ENCODE measurements around the gene INPP5D.
"Not testable (repeated sequence)": the region's sequence is repeated elsewhere in the genome, so short reads cannot be mapped to it uniquely, and the experiment has no call there.

The INPP5D gene

DNA sequence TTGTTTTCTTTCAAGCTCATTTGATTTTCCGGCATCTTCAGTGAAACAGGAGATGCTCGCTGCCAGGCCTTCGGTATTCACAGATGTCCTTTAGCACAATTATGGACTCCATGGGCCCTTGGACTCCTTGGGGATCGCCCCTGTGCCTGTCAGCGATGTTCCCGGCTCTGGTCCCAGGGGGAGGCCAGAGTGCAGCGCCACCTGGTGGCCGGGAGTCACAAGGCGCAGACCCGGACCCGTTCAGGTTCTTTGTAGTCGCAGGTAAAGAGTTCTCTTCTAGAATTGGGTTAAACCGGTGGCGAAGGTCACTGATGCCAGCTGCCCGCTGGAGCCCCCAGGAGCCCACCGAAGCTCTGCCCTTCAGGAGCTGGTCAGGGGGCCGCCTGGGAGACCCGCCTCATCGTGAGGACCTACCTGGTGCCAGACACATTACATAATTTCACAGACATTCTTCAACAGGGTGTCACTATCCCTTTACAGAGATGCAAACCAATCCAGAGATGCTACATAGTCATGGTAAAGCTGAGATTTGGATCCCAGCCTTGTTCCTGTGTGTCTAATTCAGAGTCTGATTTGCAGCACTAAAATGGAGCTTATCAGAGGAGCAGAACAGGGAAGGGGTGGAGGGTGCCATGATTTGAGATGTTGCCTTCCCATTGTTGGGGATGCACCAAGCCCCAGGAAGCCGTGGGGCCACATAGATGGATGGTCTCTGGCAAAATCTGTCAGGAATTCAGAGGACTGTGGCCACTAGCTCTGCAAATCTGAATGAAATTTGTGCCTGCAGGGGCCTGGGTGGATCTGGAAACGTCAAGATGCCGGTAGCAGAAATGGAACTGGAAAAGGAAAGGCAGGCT lies 6.0 kb upstream of the INPP5D start:
- peak; percentile 39 to 41 for DNase-seq (ENCODE audit: low read depth in 2 of 2)

DNA sequence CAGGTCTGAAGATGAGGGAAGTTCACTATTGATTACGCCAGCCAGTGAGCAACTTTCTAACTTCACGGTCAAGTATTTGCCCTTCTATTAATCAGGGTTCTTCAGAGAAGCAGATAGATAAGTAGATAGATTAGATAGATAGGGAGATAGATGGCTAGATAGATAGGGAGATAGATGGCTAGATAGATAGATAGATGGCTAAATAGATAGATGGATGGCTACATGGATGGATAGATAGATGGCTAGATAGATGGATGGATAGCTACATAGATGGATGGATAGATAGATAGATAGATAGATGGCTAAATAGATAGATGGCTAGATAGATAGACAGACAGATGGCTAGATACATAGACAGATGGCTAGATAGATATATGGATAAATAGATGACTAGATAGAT lies 4.8 kb upstream of the INPP5D start:
- DNase-seq (ENCODE audit: low read depth in 2 of 2), result no peak

DNA sequence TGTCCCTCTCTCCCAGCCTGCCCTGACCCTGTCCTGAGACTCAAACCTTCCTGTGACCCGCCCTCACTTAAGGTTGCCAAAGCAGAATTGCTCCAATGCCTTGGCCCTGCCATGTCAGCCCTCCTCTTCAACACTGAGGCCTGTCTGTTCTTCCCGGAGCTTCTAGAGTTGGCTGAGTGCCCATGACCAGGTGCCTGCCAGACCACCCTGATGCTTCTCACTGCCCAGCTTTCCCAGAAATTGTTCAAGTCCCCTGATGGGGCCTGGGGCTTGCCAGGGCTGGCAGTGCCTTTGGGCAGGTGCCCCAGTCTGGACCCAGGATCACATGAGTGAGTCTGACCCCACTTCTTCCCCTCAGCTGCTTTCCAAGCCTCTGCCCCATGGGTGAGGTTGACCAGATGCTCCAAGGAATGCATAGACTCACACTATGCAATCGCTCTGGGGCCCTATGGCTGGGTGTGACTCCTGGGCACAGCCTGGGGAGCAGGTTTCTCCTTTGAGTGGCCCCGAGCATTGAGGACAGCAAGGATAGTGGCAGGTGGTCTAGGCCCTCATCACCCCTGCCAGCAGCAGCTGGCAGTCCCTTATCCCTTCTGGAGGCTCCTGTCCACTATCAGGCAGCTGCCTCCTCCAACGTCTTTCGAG lies 3.1 kb upstream of the INPP5D start:
- no peak for DNase-seq (ENCODE audit: low read depth in 2 of 2)

DNA sequence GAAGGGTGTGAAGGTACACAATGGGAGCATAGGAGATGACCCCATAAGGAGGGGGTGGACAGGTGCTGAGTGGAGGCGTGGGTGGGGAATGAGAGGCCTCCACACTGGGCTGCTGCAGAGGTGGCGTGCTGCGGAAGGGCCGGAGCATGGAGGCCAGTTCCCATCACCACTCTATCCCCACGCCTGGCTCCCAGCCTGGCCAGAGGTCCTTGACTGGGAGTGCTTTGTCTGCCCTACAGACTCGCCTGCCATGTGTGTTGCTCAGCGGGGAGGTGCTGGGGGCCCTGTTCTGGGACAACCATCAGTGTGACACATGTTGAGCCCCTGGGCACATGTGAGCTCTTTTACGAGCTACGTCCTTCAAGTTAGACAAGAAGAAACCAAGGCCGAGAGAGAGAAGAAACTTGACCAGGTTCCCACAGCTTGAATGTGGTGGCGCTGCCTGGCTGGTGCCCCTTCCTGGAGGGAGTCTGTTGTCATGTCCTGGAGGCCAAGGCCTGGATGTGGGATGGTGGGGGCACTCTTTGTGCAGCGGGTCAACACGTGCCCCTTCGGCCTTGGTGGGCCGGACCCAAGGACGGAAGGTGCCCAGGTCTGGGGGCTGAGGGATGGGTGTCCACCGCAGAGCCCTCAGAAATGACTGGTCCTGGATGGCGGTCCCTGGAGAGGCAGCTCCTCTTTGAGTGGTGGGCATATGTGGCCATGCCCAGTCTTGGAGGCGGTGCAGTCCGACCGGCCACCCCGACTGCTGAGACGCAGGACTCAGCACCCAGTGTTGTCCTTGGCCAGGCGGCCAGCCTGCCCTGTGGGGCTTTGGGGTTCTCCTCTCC lies 1.2 kb upstream of the INPP5D start:
- DNase-seq (ENCODE audit: low read depth in 2 of 2), result no peak

DNA sequence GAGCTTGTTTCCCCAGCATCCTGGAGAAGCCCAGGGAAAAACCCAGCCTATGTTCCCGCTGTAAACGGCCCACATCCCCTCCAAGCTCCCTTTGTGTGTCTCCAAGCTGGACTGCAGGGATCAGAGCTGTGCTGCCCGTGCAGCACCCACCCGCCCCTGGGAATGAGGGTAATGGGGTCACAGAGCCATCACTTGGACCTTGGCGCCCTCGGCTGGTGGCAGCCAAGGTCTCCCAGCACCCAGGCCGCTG lies 670 bp upstream of the INPP5D start:
- no peak for DNase-seq (ENCODE audit: low read depth in 2 of 2)

DNA sequence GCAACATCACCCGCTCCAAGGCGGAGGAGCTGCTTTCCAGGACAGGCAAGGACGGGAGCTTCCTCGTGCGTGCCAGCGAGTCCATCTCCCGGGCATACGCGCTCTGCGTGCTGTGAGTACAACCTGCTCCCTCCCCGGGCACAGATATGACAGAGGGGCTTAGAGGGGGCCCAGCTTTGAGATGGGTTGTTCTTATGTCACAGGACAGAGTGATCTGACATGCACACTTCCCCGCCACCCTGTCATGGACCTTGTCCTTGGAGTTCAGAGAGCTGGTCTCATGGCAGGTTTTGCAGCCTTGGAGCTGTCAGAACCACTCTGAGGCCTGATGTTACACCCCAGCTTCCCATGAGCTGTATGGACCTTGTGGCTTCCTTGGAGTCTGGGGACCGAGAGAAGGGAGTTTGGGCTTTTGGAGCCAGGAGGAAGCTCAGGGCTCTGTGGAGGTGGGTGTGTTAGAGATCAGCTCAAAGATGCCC lies 398 bp downstream of the INPP5D start:
- no peak for DNase-seq (ENCODE audit: low read depth in 2 of 2)

DNA sequence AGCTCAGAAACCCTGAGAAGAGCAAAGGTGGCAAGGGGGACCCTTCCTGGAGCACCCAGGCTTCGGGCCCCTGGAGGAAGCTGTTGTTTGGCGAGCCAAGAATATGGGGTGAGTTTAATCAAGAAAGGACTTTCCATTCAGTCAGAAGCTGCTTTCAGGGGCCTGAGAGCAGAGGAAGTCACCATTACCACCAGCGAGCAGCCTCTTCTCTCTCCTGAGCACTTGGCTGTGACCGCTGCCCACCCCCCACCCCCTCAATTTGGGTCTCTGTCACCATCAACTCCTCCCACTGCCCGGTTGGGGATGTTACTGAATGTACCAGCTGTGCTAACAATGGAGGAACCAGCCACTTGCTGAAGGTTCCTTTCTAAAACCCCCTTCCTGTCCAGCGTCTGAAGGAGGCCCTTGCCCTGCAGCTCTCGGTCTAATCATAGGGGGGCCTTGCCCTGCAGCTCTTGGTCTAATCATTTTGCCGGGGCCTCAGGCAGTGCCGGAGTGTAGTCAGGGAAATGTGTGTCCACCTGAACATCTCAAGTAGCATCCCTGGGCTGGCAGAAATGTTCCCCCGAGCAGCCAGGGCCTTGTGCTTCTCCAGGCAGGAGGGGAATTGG lies 943 bp downstream of the INPP5D start:
- no peak for DNase-seq (ENCODE audit: low read depth in 2 of 2)

DNA sequence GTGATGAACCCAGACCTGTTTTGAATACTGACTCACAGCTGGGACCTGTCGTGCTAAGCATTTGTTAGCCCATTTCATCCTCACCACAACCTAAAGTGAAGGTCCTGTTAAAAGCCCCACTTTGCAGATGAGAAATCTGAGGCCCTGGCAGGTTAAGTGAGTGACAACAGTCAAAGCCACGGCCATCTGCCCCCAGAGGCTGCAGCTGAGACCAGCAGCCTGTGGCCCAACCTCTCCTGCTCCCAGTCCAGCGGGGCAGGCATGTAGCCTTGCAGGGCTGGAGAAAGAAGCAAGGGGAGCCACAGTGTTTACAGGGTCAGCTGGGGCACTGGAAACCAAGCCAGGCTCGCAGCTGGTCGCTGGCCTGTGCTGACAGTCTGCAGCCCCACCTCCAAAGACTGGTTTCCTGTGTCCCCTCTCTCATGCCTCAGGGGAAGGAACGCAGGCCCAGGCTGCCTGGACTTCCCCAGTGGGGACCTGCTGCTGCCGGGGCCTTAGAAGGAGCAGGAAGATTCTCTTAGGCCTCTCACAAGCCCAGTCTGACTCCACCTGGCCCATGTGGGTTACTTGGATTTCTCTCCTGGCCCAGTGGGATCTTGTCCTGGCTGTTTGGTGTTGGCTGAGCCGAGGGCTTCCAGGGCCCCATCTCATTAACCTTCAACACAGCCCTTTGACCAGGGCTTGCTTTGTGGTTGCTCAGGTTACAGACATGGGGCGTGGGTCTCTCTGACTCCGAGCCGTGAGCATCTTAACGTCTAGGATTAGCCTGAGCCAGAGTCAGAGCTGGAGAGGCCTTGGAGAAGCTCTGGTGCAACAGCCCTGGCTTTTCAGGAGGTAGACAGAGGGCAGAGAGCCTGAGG lies 1.7 kb downstream of the INPP5D start:
- no peak for DNase-seq (ENCODE audit: low read depth in 2 of 2)

DNA sequence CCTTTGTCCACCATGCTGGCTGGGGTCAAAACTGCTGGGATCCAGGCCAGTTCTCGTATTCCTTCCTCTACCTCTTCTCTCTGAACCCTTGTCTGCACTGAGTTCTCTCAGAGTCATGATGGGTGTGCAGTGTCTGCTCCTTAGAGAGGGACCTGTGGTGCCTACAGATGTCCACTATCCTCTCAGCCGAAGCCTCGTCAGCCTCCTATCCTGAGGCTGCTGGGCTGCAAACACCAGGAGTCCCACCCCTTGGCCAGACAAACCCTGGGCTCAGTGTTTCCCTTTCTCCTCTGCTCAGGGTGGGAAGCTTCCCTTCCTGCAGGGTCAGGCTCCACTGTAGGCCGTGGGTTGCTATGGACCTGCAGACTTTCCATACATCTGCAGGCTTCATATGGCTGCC lies 2.3 kb downstream of the INPP5D start:
- no peak for DNase-seq (ENCODE audit: low read depth in 2 of 2)

DNA sequence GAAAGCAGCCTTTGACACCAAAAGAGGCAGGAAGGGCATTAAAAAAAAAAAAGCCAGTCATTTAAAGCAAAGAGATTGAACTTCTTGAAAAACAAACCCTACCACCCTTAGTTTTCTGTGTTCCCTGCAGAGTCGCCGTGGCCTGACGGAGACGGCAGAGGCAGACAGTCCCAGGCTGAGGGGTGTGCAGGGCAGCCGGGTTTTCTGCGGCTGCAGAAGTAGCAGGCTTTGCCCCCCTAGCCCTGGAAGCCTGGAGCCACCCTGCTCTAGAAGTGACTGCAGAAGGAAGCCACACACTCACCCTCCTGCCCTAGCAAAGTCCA lies 2.8 kb downstream of the INPP5D start:
- no peak for DNase-seq (ENCODE audit: low read depth in 2 of 2)

DNA sequence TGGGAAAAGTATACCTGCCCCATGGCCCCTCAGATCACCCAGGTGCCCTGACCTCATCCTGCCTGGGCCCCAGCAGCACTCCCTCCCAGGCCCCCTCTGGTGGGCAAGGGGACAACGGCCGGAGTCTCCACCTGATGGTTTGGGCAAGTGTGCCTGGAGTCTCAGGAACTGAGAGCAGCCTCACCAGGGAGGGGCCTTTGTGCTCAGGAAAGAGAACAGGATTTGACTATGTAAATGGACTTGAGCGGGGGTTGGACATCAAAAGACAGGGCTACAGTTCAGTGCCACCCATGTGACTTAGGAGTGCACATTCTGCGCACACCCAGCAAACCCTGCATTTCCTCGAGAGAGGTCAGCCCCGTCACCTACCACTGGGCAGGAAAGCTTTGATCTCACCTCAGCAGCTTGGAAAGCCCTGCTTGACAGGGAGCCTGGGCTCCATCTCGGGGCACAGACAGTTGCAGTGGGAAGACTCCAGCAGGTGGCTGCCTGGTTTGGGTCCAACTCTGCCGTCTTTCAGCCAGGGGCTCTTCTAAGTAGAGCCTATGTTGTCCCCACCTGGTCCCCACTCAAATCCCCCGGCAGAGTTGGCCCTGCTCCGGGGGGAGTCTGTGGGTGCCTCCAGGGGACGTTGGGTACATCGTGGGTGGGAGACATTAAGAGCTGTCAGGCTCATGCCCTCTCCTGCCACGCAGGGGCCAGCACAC lies 3.3 kb downstream of the INPP5D start:
- no peak for DNase-seq (ENCODE audit: low read depth in 2 of 2)

DNA sequence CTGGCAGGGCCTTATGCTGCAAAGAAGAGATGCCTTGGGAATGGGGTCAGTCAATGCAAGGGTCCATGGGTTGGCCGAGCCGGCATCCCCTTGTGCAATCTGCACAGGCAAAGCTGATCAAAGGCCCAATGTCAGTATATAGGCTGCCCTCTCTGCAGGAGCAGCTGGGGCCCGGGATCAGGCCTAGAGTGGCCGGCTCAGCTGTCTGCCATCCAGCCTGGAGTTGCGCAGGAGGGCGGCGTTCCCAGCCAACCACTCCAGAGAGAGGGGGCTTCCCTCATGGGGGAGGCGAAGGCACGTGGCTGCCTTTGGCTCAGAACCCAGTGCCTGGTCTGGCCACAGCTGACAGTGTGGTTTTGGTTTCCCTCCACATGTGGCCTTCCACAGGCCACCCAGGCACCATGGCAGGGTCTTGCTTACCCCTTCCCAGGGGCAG lies 3.9 kb downstream of the INPP5D start:
- no peak for DNase-seq (ENCODE audit: low read depth in 2 of 2)

DNA sequence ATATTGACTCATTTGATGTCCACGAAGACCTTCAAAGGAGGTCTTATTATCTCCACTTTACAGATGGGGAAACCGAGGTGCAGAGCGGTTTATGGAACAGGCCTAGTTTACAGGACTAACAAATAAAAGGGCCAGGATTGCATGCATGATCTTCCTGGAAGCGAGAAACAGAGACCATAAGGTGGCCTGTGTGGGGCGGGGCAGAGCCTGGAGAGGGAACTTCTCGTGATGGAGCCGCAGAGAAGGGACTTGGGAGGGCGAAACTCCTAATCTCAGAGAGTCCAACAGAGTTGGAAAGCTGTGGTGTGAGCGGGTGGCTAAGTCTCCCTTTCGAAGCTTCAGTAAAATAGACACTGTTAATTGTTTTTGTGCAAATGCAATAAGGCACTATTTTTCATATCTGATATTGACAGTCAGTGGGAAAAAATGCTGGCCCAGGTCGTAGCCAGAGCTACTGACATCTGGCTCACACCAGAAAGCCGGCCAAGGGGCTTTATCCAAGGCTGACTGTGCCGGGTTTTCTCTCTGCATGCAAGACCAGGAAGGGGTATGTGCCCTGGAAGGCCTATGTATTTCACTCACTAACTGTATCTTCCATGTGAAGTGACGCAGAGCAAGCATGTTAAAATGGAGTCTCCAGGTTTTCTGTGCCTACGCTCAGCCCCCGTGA lies 4.5 kb downstream of the INPP5D start:
- no peak for DNase-seq (ENCODE audit: low read depth in 2 of 2)

DNA sequence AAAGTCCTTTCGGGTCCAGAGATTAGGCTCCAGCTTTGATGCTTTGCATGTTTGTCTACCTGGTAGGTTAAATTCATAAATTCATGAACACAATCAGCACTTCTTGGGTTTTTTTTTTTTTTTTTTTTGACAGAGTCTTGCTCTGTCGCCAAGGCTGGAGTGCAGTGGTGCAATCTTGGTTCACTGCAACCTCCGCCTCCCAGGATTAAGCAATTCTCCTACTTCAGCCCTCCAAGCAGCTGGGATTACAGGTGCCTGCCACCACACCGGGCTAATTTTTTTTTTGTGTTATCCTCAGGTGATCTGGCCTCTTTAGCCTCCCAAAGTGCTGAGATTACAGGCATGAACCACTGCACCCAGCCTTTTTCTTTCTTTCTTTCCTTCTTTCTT lies 5.1 kb downstream of the INPP5D start:
- not testable (repeated sequence) for DNase-seq (ENCODE audit: low read depth in 2 of 2)

DNA sequence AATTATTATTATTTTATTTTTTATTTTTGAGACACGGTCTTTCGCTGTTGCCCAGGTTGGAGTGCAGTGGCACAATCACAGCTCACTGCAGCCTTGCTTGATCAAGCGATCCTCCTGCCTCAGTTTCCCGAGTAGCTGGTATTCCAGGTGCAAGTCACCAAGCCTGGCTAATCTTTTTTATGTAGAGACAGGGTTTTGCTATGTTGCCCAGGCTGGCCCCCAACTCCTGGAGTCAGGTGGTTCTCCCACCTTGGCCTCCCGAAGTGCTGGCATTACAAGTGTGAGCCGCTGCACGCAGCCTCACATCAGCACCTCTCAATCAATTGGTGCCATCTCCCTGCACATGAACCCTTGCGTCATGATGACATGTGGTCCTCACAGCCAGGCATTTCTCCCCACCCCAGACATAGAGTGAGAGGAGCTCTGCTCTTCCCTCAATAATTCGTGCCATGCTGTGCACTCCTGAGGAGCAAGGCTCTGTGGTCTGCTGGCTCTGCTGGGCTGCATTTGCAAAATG lies 5.9 kb downstream of the INPP5D start:
- no peak for DNase-seq (ENCODE audit: low read depth in 2 of 2)

DNA sequence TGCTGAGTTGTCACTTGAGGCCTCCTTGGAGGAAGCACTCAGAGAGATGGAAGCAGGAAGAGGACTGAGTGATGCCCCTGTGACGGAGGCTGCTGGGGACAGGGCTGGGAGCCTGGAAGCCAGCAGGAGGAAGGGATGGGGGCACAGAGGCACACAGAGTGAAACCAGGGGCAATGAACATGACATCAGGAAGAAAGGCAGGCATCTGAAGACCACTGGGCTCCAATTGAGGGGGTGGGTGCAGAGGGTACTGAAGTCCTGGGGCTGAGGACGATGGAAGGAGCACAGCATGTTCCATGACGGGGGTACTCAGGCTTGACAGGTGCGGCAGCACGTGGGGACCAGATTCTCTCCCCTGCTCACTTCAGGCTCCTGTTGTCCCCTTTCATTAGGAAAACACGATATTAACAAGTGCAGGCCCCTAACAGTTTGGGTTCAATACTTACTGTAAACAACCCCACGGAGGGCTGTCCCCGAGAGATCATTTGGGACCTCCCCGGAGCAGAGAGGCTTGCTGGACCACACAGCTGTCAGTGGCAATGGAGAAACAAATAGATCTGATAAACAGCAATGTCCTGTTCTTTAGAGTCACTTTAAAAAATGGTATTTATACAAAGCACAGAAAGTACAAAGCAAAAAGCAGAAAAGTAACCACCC lies 8.7 kb downstream of the INPP5D start:
- DNase-seq (ENCODE audit: low read depth in 2 of 2), result no peak

DNA sequence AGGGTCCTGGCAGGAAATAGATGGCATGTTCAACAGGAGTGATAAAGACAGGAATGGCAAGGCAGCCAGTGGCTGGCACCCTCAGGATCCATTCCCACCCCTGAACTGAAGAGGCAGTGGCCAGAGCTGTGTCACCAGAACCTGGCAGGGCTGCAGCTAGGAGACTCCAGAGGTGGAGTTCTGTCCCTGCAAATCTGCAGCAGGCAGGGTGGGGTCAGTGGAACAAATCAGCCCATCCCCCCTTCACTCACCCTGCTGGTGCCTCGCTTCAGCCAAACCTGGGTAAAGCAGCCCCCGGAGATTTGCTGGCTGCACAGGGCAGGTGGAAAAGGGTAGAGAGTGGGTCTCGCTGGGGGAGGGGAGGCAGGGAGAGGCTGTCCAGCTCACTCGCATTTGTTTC lies 12.7 kb downstream of the INPP5D start:
- no peak for DNase-seq (ENCODE audit: low read depth in 2 of 2)

DNA sequence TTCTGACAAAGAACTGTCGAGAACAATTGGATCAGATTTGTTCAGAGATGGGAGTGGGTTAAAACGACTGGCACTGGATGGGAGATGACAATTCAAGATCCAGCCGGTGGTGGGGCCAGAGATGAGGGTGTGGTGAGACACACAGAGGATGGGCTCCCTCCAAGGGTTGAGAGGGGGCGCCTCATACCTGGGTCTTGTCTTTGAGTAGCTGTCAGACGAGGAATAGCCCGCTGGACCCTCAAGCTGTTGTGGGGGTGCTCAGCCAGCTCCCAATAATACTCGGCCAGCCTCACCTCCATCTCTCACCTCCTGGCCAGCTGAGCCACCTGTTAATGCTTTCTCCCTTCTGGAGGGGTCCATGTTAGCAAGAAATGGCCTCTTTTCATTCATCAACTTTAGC lies 14.0 kb downstream of the INPP5D start:
- no peak for DNase-seq (ENCODE audit: low read depth in 2 of 2)

DNA sequence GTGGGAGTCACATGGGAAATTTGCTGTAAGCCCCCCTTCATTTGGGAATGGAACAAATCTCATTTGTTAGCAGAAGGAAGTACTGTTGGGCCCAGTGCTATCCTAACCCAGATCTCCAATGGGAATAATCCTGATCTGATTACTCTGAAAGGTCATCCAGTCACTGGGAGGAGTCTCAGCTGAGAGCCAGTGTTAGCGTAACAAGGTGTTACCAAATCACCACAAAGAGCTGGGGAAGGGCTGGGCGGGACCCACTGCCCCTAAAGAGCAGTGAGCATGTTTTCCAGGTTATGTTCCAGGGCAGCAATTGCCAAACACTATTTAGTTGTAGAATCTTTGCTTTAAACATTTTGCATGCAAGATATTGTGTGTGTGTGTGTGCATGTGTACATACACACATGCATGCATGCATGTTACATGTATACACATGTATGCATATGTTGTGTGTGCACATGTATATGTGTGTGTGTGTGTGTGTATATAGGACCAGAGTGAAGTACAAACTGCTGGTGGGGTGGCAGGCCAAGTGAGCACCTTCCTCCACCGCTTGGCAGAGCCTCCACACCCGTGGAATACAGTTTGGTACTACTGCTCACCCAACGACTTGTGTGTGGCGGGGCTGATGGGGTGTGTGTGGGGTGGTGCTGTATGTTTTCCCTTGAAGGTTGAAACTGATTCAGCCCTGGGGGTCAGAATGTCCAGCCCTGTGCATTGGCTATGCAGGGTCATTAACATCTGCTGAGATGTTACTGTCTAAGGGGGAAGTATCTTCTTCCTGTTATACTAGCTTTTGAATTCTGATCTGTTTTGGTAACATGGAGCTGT lies 15.2 kb downstream of the INPP5D start:
- DNase-seq (ENCODE audit: low read depth in 2 of 2), result no peak
